Measurements from ENCODE around the gene CLCN7.

DNA sequence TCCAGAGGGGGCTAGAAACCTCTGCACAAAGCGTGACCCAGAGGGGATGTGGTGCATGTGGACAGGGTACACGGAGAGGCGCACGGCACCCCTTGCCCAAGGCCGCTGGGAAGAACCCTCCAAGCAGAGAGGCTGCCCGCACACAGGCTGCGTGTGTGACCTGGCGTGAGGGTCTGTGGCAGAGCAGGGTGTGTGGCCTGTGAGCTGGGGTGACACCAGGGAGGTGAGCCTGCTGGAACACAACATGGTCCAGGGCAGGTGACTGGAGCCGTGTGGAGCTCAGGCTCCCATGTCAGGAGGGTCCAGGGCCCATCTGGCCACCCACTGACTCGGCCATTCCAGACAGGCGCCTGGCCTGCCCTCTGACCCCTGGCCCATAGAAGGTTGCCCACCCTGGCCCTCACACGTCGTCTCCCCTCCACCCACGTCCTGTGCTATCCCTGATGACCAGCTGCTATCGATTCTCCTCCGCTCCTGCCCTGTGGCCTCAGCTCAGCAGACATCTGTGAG lies 43.9 kb upstream of the CLCN7 start:
- TF ChIP-seq EZH2phosphoT487 (IDR thresholded peaks at IDR 0.05; ENCODE audit: low read depth) (no peak), CTCF (IDR thresholded peaks at IDR 0.05; ENCODE audit: low read depth, low read length) (no peak)

Measured in OCI-LY3 (cell line).